Measurements from ENCODE around the gene TAS2R38.

TAS2R38 gene

GRCh38 chr7:142002179-142002578 lies 28.6 kb upstream of the TAS2R38 start:
- no peaks in the 10 kb centered on the region for H3K4me1 ChIP-seq (ENCODE audit: insufficient read depth, insufficient read length)
- no peak overlapping the region for H3K4me3 ChIP-seq (ENCODE audit: insufficient read length, low read depth)
- no peak for DNase-seq (ENCODE audit: low read depth, low spot score)
- H3K9ac ChIP-seq (ENCODE audit: insufficient read length, low read depth), result no peak overlapping the region
- no peaks in the 10 kb centered on the region for H3K36me3 ChIP-seq (ENCODE audit: insufficient read depth, insufficient read length, low read length)
- no peaks in the 10 kb centered on the region for H3K9me3 ChIP-seq (ENCODE audit: insufficient read depth, low read length)
- no peaks in the 10 kb centered on the region for H3K27me3 ChIP-seq (ENCODE audit: insufficient read depth, insufficient read length)
- TF ChIP-seq ZNF274 (IDR thresholded peaks at IDR 0.05; ENCODE audit: low read depth, low read length), result no peak

GRCh38 chr7:142001163-142001874 lies 27.7 kb upstream of the TAS2R38 start:
- Histone ChIP-seq H3K27me3 (ENCODE audit: insufficient read depth, insufficient read length) (no peaks in the 10 kb centered on the region), H3K4me3 (ENCODE audit: insufficient read length, low read depth) (no peak overlapping the region), H3K4me1 (ENCODE audit: insufficient read depth, insufficient read length) (no peaks in the 10 kb centered on the region), H3K36me3 (ENCODE audit: insufficient read depth, insufficient read length, low read length) (no peaks in the 10 kb centered on the region), H3K9ac (ENCODE audit: insufficient read length, low read depth) (no peak overlapping the region), H3K9me3 (ENCODE audit: insufficient read depth, low read length) (no peaks in the 10 kb centered on the region)
- no peak for TF ChIP-seq YY1 (IDR thresholded peaks at IDR 0.05; ENCODE audit: insufficient read depth, insufficient read length)
- no peak for DNase-seq (ENCODE audit: low read depth, low spot score)

- no peaks in the 10 kb centered on the region for H3K9me3 ChIP-seq (ENCODE audit: insufficient read depth, low read length)
- TF ChIP-seq SUZ12 (IDR thresholded peaks at IDR 0.05; ENCODE audit: extremely low read depth, insufficient read depth, insufficient read length), result no peak
- H3K27me3 ChIP-seq (ENCODE audit: insufficient read depth, insufficient read length), result no peaks in the 10 kb centered on the region
- no peaks in the 10 kb centered on the region for H3K4me1 ChIP-seq (ENCODE audit: insufficient read depth, insufficient read length)
- H3K36me3 ChIP-seq (ENCODE audit: insufficient read depth, insufficient read length, low read length), result no peaks in the 10 kb centered on the region
- no peak overlapping the region for H3K9ac ChIP-seq (ENCODE audit: insufficient read length, low read depth)
- H3K4me3 ChIP-seq (ENCODE audit: insufficient read length, low read depth), result no peak overlapping the region
- no peak for DNase-seq (ENCODE audit: low read depth, low spot score)
These were observed 26.7 kb upstream of the TAS2R38 start for GRCh38 chr7:142000244-142000643.

GRCh38 chr7:141999058-141999623 lies 25.6 kb upstream of the TAS2R38 start:
- Histone ChIP-seq H3K9ac (ENCODE audit: insufficient read length, low read depth) (no peak overlapping the region), H3K27me3 (ENCODE audit: insufficient read depth, insufficient read length) (no peaks in the 10 kb centered on the region), H3K36me3 (ENCODE audit: insufficient read depth, insufficient read length, low read length) (no peaks in the 10 kb centered on the region), H3K9me3 (ENCODE audit: insufficient read depth, low read length) (no peaks in the 10 kb centered on the region), H3K4me1 (ENCODE audit: insufficient read depth, insufficient read length) (no peaks in the 10 kb centered on the region), H3K4me3 (ENCODE audit: insufficient read length, low read depth) (no peak overlapping the region)
- no peak for DNase-seq (ENCODE audit: low read depth, low spot score)
- TF ChIP-seq ZNF274 (IDR thresholded peaks at IDR 0.05; ENCODE audit: low read depth, low read length), result no peak
- no peak for TF ChIP-seq YY1 (IDR thresholded peaks at IDR 0.05; ENCODE audit: insufficient read depth, insufficient read length)
- TF ChIP-seq SUZ12 (IDR thresholded peaks at IDR 0.05; ENCODE audit: extremely low read depth, insufficient read depth, insufficient read length), result no peak

GRCh38 chr7:141993354-141993753 lies 19.8 kb upstream of the TAS2R38 start:
- no peak for DNase-seq (ENCODE audit: low read depth, low spot score)
- H3K4me3 ChIP-seq (ENCODE audit: insufficient read length, low read depth), result no peak overlapping the region

GRCh38 chr7:141992688-141993087 lies 19.1 kb upstream of the TAS2R38 start:
- Histone ChIP-seq H3K4me3 (ENCODE audit: insufficient read length, low read depth) (no peak overlapping the region), H3K9ac (ENCODE audit: insufficient read length, low read depth) (no peak overlapping the region), H3K4me1 (ENCODE audit: insufficient read depth, insufficient read length) (no peaks in the 10 kb centered on the region), H3K36me3 (ENCODE audit: insufficient read depth, insufficient read length, low read length) (no peaks in the 10 kb centered on the region), H3K9me3 (ENCODE audit: insufficient read depth, low read length) (no peaks in the 10 kb centered on the region), H3K27me3 (ENCODE audit: insufficient read depth, insufficient read length) (no peaks in the 10 kb centered on the region)
- DNase-seq (ENCODE audit: low read depth, low spot score), result no peak
- TF ChIP-seq SUZ12 (IDR thresholded peaks at IDR 0.05; ENCODE audit: extremely low read depth, insufficient read depth, insufficient read length), result no peak
- no peak for TF ChIP-seq ZNF274 (IDR thresholded peaks at IDR 0.05; ENCODE audit: low read depth, low read length)
- TF ChIP-seq YY1 (IDR thresholded peaks at IDR 0.05; ENCODE audit: insufficient read depth, insufficient read length), result no peak

More at GRCh38 chr7:141993354-141993753, 19.8 kb upstream of the TAS2R38 start:
- Histone ChIP-seq H3K9me3 (ENCODE audit: insufficient read depth, low read length) (no peaks in the 10 kb centered on the region), H3K36me3 (ENCODE audit: insufficient read depth, insufficient read length, low read length) (no peaks in the 10 kb centered on the region), H3K4me1 (ENCODE audit: insufficient read depth, insufficient read length) (no peaks in the 10 kb centered on the region), H3K27me3 (ENCODE audit: insufficient read depth, insufficient read length) (no peaks in the 10 kb centered on the region), H3K9ac (ENCODE audit: insufficient read length, low read depth) (no peak overlapping the region)
- no peak for TF ChIP-seq SUZ12 (IDR thresholded peaks at IDR 0.05; ENCODE audit: extremely low read depth, insufficient read depth, insufficient read length)
- no peak for TF ChIP-seq YY1 (IDR thresholded peaks at IDR 0.05; ENCODE audit: insufficient read depth, insufficient read length)
- TF ChIP-seq ZNF274 (IDR thresholded peaks at IDR 0.05; ENCODE audit: low read depth, low read length), result no peak

- Histone ChIP-seq H3K27me3 (ENCODE audit: insufficient read depth, insufficient read length) (no peaks in the 10 kb centered on the region), H3K9me3 (ENCODE audit: insufficient read depth, low read length) (no peaks in the 10 kb centered on the region), H3K9ac (ENCODE audit: insufficient read length, low read depth) (no peak overlapping the region), H3K4me3 (ENCODE audit: insufficient read length, low read depth) (no peak overlapping the region), H3K4me1 (ENCODE audit: insufficient read depth, insufficient read length) (no peaks in the 10 kb centered on the region), H3K36me3 (ENCODE audit: insufficient read depth, insufficient read length, low read length) (no peaks in the 10 kb centered on the region)
- TF ChIP-seq ZNF274 (IDR thresholded peaks at IDR 0.05; ENCODE audit: low read depth, low read length), result no peak
- TF ChIP-seq SUZ12 (IDR thresholded peaks at IDR 0.05; ENCODE audit: extremely low read depth, insufficient read depth, insufficient read length), result no peak
- no peak for TF ChIP-seq YY1 (IDR thresholded peaks at IDR 0.05; ENCODE audit: insufficient read depth, insufficient read length)
- no peak for DNase-seq (ENCODE audit: low read depth, low spot score)
These were observed 18.6 kb upstream of the TAS2R38 start for GRCh38 chr7:141992156-141992555.
